B cell (primary cell): Measurements from ENCODE around the gene AP2B1. TPM values are rescaled to one million over a fixed set of nuclear protein-coding genes. Genes with fewer than 3 reads are reported as not detected.

ENCODE experiments used
- ATAC-seq: fragments of 200-7000 bp; cut with Tn5 transposase; one replicate; pipeline ENCODE4 v1.10.0; 2021; ENCODE audit warnings: low read depth, mild to moderate bottlenecking, moderate number of reproducible peaks, moderate library complexity
- CTCF ChIA-PET: fragments of 350-600 bp; sonication (Branson Sonifier 250); formaldehyde crosslinking; loops from one replicate; lab custom pipeline; 2021; ENCODE audit warnings: antibody characterized with exemption, inconsistent platforms; lab: Charles Lee
- POLR2A ChIA-PET: fragments of 350-600 bp; sonication (Branson Sonifier 250); formaldehyde crosslinking; loops from one replicate; lab custom pipeline; 2021; ENCODE audit warnings: antibody characterized with exemption; lab: Charles Lee
- DNase-seq: peaks from one replicate; pipeline ENCODE4 v3.0.0; 2013
- H2AFZ ChIP-seq: 2 replicates; pipeline ENCODE4 v1.6.1; 2012; ENCODE audit warnings: mild to moderate bottlenecking, low read depth, low read length; ENCODE audit not compliant: insufficient read depth, poor library complexity, severe bottlenecking
- H3K27ac ChIP-seq, 2 donors: 1 replicate in 1 of 2; 2 replicates in 1 of 2; pipeline ENCODE4 v1.5.1; 2012 to 2013; ENCODE audit warnings: low read length in 2 of 2, mild to moderate bottlenecking in 2 of 2, moderate library complexity in 1 of 2
- H3K27me3 ChIP-seq, 4 experiments: fragments of 200-600 bp in 1 of 4; sonication (generic) in 1 of 4; replicated peaks in 1 of 4; 1 replicate in 2 of 4; 2 replicates in 2 of 4; pipeline versions ENCODE4 v1.6.1 to v1.7.0; 2013 to 2016; ENCODE audit warnings: low read length in 3 of 4, mild to moderate bottlenecking in 2 of 4, mixed read lengths in 1 of 4, moderate library complexity in 1 of 4; ENCODE audit not compliant: insufficient read depth in 4 of 4, control insufficient read depth in 3 of 4; ENCODE audit errors: control extremely low read depth in 1 of 4
- H3K36me3 ChIP-seq, 2 experiments: replicated peaks in 1 of 2; 1 replicate in 1 of 2; 2 replicates in 1 of 2; pipeline versions ENCODE4 v1.6.1 to v1.7.1; 2013; ENCODE audit warnings: low read length in 1 of 2; ENCODE audit not compliant: insufficient read depth in 2 of 2, control insufficient read depth in 1 of 2; ENCODE audit errors: control extremely low read depth in 1 of 2, extremely low read depth in 1 of 2
- H3K4me1 ChIP-seq, 2 donors: fragments of 200-600 bp in 1 of 2; sonication (generic) in 1 of 2; 1 replicate in 1 of 2; 2 replicates in 1 of 2; pipeline versions ENCODE4 v1.5.1 to v1.6.1; 2013 to 2017; ENCODE audit warnings: low read length in 2 of 2; ENCODE audit not compliant: control insufficient read depth in 2 of 2, insufficient read depth in 2 of 2
- H3K4me2 ChIP-seq: replicated peaks from 2 replicates; pipeline ENCODE3; 2012; ENCODE audit warnings: mild to moderate bottlenecking, low read depth, low read length; ENCODE audit not compliant: poor library complexity, severe bottlenecking
- H3K4me3 ChIP-seq, 5 experiments: fragments of 200-600 bp in 1 of 5; sonication (generic) in 1 of 5; 1 replicate in 3 of 5; 2 replicates in 2 of 5; pipeline versions ENCODE4 v1.5.1 to v1.7.0; 2011 to 2016; ENCODE audit warnings: low read length in 4 of 5, mild to moderate bottlenecking in 4 of 5, low read depth in 2 of 5, control low read depth in 1 of 5, moderate library complexity in 1 of 5; ENCODE audit not compliant: insufficient read depth in 1 of 5; ENCODE audit errors: control extremely low read depth in 1 of 5, extremely low read depth in 1 of 5
- H3K79me2 ChIP-seq: fragments of 200-600 bp; sonication (generic); one replicate; pipeline ENCODE4 v1.6.0; 2016; ENCODE audit warnings: low read length; ENCODE audit not compliant: control insufficient read depth, insufficient read depth
- H3K9ac ChIP-seq: fragments of 200-600 bp; sonication (generic); 2 replicates; pipeline ENCODE4 v1.6.1; 2017; ENCODE audit warnings: mild to moderate bottlenecking, low read length, moderate library complexity
- H3K9me3 ChIP-seq, 3 donors: one replicate each; pipeline versions ENCODE4 v1.6.1 to v1.7.1; 2013; ENCODE audit warnings: low read length in 2 of 3; ENCODE audit not compliant: control insufficient read depth in 2 of 3, insufficient read depth in 1 of 3; ENCODE audit errors: control extremely low read depth in 1 of 3
- H4K20me1 ChIP-seq: 2 replicates; pipeline ENCODE4 v1.6.0; 2012; ENCODE audit warnings: mild to moderate bottlenecking, low read length; ENCODE audit not compliant: insufficient read depth, control insufficient read depth, poor library complexity, severe bottlenecking
- H3K27ac Mint-ChIP-seq: one replicate; pipeline ENCODE4 v1.8.0; 2021; ENCODE audit warnings: mixed read lengths
- H3K27me3 Mint-ChIP-seq: one replicate; pipeline ENCODE4 v1.8.0; 2021; ENCODE audit warnings: mixed read lengths
- H3K4me1 Mint-ChIP-seq: one replicate; pipeline ENCODE4 v1.8.0; 2021; ENCODE audit warnings: mixed read lengths
- H3K4me3 Mint-ChIP-seq: one replicate; pipeline ENCODE4 v1.8.0; 2021; ENCODE audit warnings: mixed read lengths
- H3K9me3 Mint-ChIP-seq: one replicate; pipeline ENCODE4 v1.8.0; 2022; ENCODE audit warnings: mixed read lengths; ENCODE audit not compliant: insufficient read depth
- EZH2 ChIP-seq: IDR thresholded peaks from 2 replicates; pipeline ENCODE4 v1.6.1; 2012; ENCODE audit warnings: borderline replicate concordance, low read depth, mild to moderate bottlenecking, moderate library complexity, low read length; ENCODE audit not compliant: insufficient read depth, poor library complexity, severe bottlenecking
- WGBS: methylation state at CpG from one replicate; pipeline ENCODE4 v1.1.5; 2013; ENCODE audit warnings: missing lambda C conversion rate; ENCODE audit not compliant: insufficient coverage; 5-methylcytosine and 5-hydroxymethylcytosine counted together
- intact Hi-C: fragments of 100-400 bp; cut with micrococcal nuclease; formaldehyde crosslinking; loops from one replicate; pipeline ENCODE4 v1.10.0; 2022
- polyA plus RNA-seq: library from polyadenylated mRNA; depleted of rRNA; stranded (reverse); fragments of >200 nt; gene quantifications from 2 replicates; pipeline ENCODE4 v1.2.3, GENCODE V29; 2012
- total RNA-seq, 2 donors: library from RNA; stranded (reverse); fragments of 120-200 nt in 1 of 2; gene quantifications; 1 replicate in 1 of 2; 2 replicates in 1 of 2; pipeline versions ENCODE4 v1.2.3 to v1.2.4, GENCODE V29; 2013 to 2022
- TF ChIP-seq, protein P1 (sequence below): fragments of 200-600 bp; IDR thresholded peaks from one replicate; pipeline ENCODE4 v1.8.0; 2022; ENCODE audit warnings: antibody characterized with exemption, mild to moderate bottlenecking

AP2B1 gene
- total and polyA plus RNA-seq, 2 donors (not counting 1 experiment from before 2014, with no cell fraction given): 33.1 to 123 TPM

DNA sequence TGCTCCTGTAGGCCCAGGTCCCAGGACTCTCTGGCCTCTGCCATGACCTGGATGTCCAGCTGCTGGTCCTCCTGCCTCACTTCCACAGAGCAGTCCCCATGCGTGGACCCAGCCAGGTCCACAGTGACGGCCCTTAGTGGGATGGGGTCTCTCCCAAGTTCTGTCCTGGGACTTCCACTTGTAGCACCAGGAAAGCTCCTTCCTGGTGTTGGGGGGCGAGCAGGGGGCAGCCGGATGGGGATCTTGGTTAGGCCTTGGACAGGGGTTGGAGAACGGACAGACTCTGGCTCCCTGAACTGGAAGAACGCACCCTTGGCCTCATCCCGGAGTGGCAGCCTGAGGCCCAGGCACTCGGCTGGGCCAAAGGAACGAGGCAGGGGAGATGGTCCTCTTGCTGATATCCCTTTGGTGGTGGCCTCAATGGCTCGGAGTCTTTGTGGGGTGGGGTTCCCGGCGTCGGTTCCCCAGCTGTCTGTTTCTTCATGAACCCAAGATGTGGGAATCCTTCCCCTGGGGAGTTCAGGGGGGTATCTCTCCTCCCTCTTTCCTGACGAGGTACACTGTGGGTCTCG lies 158.7 kb downstream of the AP2B1 start:
- intact Hi-C loops: loop anchor here (2.0 to 5.0 kb wide), 3 partner anchors 191 to 1324 kb away; no protein-coding TSS in a partner anchor
- Histone ChIP-seq H2AFZ (no peak overlapping the region), H3K79me2 (no peaks in the 10 kb centered on the region), H3K4me2 (no peak overlapping the region), H3K27ac (no peak overlapping the region), H3K4me3 (no peak overlapping the region), H3K36me3 (no peaks in the 10 kb centered on the region), H4K20me1 (no peaks in the 10 kb centered on the region), H3K9me3 (peaks cover 0 to 17% (median 0%) of the 10 kb centered on the region in 3 donors), H3K27me3 (peaks cover 0 to 54% (median 27%) of the 10 kb centered on the region in 4 experiments), H3K9ac (no peak overlapping the region), H3K4me1 (peaks cover 8 to 10% of the 10 kb centered on the region in 2 donors)
- H3K27me3 Mint-ChIP-seq: peaks cover 50% of the 10 kb centered on the region
- ChIA-PET CTCF (interaction anchor here (0.8 to 2.5 kb wide), 7 partner anchors 10 to 204 kb away, joined by 3 to 14 read pairs (median 4); partner anchors contain the start of gene RASL10B), POLR2A (no interaction called here)
- H3K9me3 Mint-ChIP-seq: no peaks in the 10 kb centered on the region
- H3K27ac Mint-ChIP-seq: no peak overlapping the region
- ATAC-seq (no peak), DNase-seq (no peak)
- TF ChIP-seq, protein P1, sequence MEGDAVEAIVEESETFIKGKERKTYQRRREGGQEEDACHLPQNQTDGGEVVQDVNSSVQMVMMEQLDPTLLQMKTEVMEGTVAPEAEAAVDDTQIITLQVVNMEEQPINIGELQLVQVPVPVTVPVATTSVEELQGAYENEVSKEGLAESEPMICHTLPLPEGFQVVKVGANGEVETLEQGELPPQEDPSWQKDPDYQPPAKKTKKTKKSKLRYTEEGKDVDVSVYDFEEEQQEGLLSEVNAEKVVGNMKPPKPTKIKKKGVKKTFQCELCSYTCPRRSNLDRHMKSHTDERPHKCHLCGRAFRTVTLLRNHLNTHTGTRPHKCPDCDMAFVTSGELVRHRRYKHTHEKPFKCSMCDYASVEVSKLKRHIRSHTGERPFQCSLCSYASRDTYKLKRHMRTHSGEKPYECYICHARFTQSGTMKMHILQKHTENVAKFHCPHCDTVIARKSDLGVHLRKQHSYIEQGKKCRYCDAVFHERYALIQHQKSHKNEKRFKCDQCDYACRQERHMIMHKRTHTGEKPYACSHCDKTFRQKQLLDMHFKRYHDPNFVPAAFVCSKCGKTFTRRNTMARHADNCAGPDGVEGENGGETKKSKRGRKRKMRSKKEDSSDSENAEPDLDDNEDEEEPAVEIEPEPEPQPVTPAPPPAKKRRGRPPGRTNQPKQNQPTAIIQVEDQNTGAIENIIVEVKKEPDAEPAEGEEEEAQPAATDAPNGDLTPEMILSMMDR: no peak
- TF ChIP-seq EZH2: no peak
- H3K4me3 Mint-ChIP-seq: no peak overlapping the region
- WGBS: 95% methylated on average over 10 of the region's 15 CpGs
- H3K4me1 Mint-ChIP-seq: peaks cover 11% of the 10 kb centered on the region

DNA sequence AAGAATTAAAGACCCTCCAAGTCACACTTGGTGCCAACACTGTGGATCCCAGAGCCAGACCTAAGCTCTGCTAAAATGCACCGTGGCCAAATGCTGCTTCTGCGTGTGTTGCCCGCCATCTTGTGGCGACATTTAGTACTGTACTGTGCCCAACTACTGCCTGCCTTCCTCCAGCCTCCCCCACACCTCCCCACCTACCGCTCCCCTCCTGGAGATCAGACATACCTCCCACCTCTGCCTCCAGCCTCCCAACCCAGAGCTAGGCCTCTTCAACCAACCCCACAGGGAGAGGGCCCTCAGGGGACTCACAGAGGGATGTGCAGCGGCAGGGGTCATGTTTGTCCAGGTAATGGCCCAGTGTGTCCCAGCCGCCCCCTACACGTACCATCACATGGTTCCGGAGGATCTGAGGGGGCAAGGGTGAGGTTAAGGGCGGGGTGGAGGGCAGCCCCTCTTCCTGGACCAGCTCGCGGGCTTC lies 160.5 kb downstream of the AP2B1 start:
- TF ChIP-seq, protein P1: peak; percentile 88
- no peak for TF ChIP-seq EZH2
- no peak overlapping the region for H3K9ac ChIP-seq
- H3K27ac Mint-ChIP-seq: no peak overlapping the region
- H3K9me3 ChIP-seq: peaks cover 0 to 14% (median 0%) of the 10 kb centered on the region in 3 donors
- H3K36me3 ChIP-seq: no peaks in the 10 kb centered on the region
- H3K27me3 ChIP-seq: peaks cover 0 to 51% (median 23%) of the 10 kb centered on the region in 4 experiments
- intact Hi-C loops: loop anchor here (1.0 to 5.0 kb wide), 4 partner anchors 193 to 1325 kb away; no protein-coding TSS in a partner anchor
- H4K20me1 ChIP-seq: no peaks in the 10 kb centered on the region
- H3K27ac ChIP-seq: no peak overlapping the region
- no peaks in the 10 kb centered on the region for H3K79me2 ChIP-seq
- ATAC-seq (peak; percentile 92), DNase-seq (peak; percentile 84)
- H2AFZ ChIP-seq: no peak overlapping the region
- no peaks in the 10 kb centered on the region for H3K9me3 Mint-ChIP-seq
- 40% methylated on average over 7 of the region's 12 CpGs for WGBS
- H3K27me3 Mint-ChIP-seq: peaks cover 51% of the 10 kb centered on the region
- no peak overlapping the region for H3K4me2 ChIP-seq
- ChIA-PET CTCF (interaction anchor here (0.7 to 2.7 kb wide), 48 partner anchors 9 to 1550 kb away, joined by 3 to 65 read pairs (median 4); partner anchors contain the start of genes C17orf50 and RASL10B), POLR2A (interaction anchor here (0.5 kb wide), 1 partner anchor 71 kb away, joined by 3 read pairs; no protein-coding TSS in a partner anchor)
- H3K4me1 ChIP-seq: peaks cover 3 to 10% of the 10 kb centered on the region in 2 donors
- H3K4me3 ChIP-seq: no peak overlapping the region
- peaks cover 6% of the 10 kb centered on the region for H3K4me1 Mint-ChIP-seq
- no peak overlapping the region for H3K4me3 Mint-ChIP-seq
